Hepatocyte (in vitro differentiated cells): ENCODE measurements around the gene ADCYAP1R1. TPM values are rescaled to one million over a fixed set of nuclear protein-coding genes. Genes with fewer than 3 reads are reported as not detected.

ENCODE experiments used
- DNase-seq: peaks from one replicate; pipeline ENCODE4 v3.0.0-alpha.2; 2016; ENCODE audit warnings: low spot score
- H2AFZ ChIP-seq: fragments of 200-600 bp; sonication (generic); 2 replicates; pipeline ENCODE4 v1.6.0; 2016; ENCODE audit warnings: antibody characterized with exemption, mild to moderate bottlenecking
- H3K27ac ChIP-seq: fragments of 200-600 bp; sonication (generic); 2 replicates; pipeline ENCODE4 v1.5.1; 2016; ENCODE audit warnings: mild to moderate bottlenecking
- H3K27me3 ChIP-seq: fragments of 200-600 bp; sonication (generic); 2 replicates; pipeline ENCODE4 v1.6.1; 2016
- H3K36me3 ChIP-seq: fragments of 200-600 bp; sonication (generic); replicated peaks from 2 replicates; pipeline ENCODE4 v1.5.1; 2016; ENCODE audit warnings: low read depth; ENCODE audit not compliant: insufficient read depth
- H3K4me1 ChIP-seq: fragments of 200-600 bp; sonication (generic); 2 replicates; pipeline ENCODE4 v1.5.1; 2016; ENCODE audit warnings: mild to moderate bottlenecking, moderate library complexity; ENCODE audit not compliant: insufficient read depth
- H3K4me2 ChIP-seq: fragments of 200-600 bp; sonication (generic); 2 replicates; pipeline ENCODE4 v1.6.0; 2016
- H3K4me3 ChIP-seq: fragments of 200-600 bp; sonication (generic); 2 replicates; pipeline ENCODE4 v1.5.1; 2016; ENCODE audit warnings: mild to moderate bottlenecking
- H3K79me2 ChIP-seq: fragments of 200-600 bp; sonication (generic); 2 replicates; pipeline ENCODE4 v1.6.0; 2017; ENCODE audit warnings: mild to moderate bottlenecking
- H3K9me2 ChIP-seq: fragments of 200-600 bp; sonication (generic); replicated peaks from 2 replicates; pipeline ENCODE4 v1.6.0; 2017; ENCODE audit warnings: mild to moderate bottlenecking; ENCODE audit not compliant: insufficient read depth
- H3K9me3 ChIP-seq: fragments of 200-600 bp; sonication (generic); 2 replicates; pipeline ENCODE4 v1.5.1; 2016; ENCODE audit warnings: low read depth, mild to moderate bottlenecking
- H4K20me1 ChIP-seq: fragments of 200-600 bp; sonication (generic); 2 replicates; pipeline ENCODE4 v1.6.0; 2016; ENCODE audit warnings: mild to moderate bottlenecking; ENCODE audit not compliant: insufficient read depth, poor library complexity, severe bottlenecking
- CTCF ChIP-seq: fragments of 200-600 bp; sonication (generic); IDR thresholded peaks from 2 replicates; pipeline ENCODE4 v1.5.1; 2016; ENCODE audit warnings: antibody characterized with exemption, mild to moderate bottlenecking; ENCODE audit not compliant: poor library complexity
- EZH2 ChIP-seq: fragments of 200-600 bp; sonication (generic); IDR thresholded peaks from 2 replicates; pipeline ENCODE4 v1.6.1; 2016; ENCODE audit warnings: antibody characterized with exemption, mild to moderate bottlenecking, borderline replicate concordance
- EZH2phosphoT487 ChIP-seq: fragments of 200-600 bp; sonication (generic); IDR thresholded peaks from one replicate; pipeline ENCODE4 v1.6.1; 2018; ENCODE audit warnings: antibody characterized with exemption, mild to moderate bottlenecking, low read depth, moderate library complexity; ENCODE audit not compliant: unreplicated experiment, severe bottlenecking
- WGBS: methylation state at CpG from one replicate; pipeline ENCODE4 v1.1.6; 2016; ENCODE audit warnings: low lambda C conversion rate; ENCODE audit errors: missing lambda C conversion rate; 5-methylcytosine and 5-hydroxymethylcytosine counted together
- polyA plus RNA-seq: library from polyadenylated mRNA; unstranded; fragments of >200 nt; fragmentation: Nextera tagmentation; extraction: Ambion mirVana; gene quantifications from 2 replicates; pipeline ENCODE4 v1.2.1, GENCODE V29; 2016
- total RNA-seq: library from RNA; depleted of rRNA; stranded (reverse); fragments of >200 nt; gene quantifications from 2 replicates; pipeline ENCODE4 v1.2.3, GENCODE V29; 2014

Gene ADCYAP1R1
- total and polyA plus RNA-seq, 2 experiments from 2014 or later, result 0.10 TPM; not detected in 1

DNA sequence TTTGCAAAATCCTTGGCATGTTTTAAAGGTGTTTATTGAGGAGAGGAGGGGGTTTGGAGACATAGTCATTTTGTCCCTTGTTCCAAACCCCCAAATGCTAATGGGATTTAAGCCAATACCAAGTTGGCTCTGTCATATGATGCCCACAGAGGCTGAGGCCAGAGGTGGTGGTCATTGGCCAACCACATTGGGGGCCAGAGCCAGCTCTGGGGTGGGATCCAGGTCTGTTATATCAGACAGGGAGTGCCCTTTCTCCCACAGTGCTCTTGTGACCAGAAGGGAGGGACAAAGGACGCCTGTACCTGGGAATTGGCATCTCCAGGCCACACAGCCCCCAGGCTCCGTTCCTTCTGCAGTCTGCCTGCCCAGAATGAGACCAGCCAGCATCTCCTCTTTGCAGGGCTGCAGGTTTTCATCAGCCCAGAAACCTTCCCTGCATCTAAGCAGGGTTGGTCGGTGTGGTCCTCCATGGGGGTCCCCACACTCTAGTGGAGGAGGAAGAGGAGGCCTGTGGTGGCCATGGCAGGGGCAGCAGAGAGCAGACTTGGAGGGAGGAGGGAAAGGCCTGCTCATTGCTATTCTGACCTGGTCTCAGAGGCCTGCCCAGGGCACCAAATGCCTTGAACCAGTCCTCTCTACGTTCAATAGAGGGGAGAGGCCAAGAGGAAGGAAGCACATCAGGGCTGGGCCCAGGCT lies 17.9 kb downstream of the ADCYAP1R1 start:
- H2AFZ ChIP-seq, result no peak overlapping the region
- H3K27me3 ChIP-seq, result no peaks in the 10 kb centered on the region
- no peak for TF ChIP-seq EZH2phosphoT487
- TF ChIP-seq CTCF, result no peak
- no peak for TF ChIP-seq EZH2
- no peaks in the 10 kb centered on the region for H3K79me2 ChIP-seq
- 93% methylated on average over 4 of the region's 4 CpGs for WGBS
- H3K4me3 ChIP-seq, result no peak overlapping the region
- H4K20me1 ChIP-seq, result no peaks in the 10 kb centered on the region
- H3K9me2 ChIP-seq, result no peaks in the 10 kb centered on the region
- no peak for DNase-seq
- no peak overlapping the region for H3K27ac ChIP-seq
- H3K9me3 ChIP-seq, result no peaks in the 10 kb centered on the region
- no peaks in the 10 kb centered on the region for H3K4me1 ChIP-seq
- H3K4me2 ChIP-seq, result no peak overlapping the region
- H3K36me3 ChIP-seq, result no peaks in the 10 kb centered on the region

GRCh38 chr7:31070991-31071644 lies 19.0 kb downstream of the ADCYAP1R1 start:
- Histone ChIP-seq H3K4me2 (no peak overlapping the region), H3K9me3 (no peaks in the 10 kb centered on the region), H3K4me3 (no peak overlapping the region), H3K9me2 (no peaks in the 10 kb centered on the region), H4K20me1 (no peaks in the 10 kb centered on the region), H3K27ac (no peak overlapping the region), H3K79me2 (no peaks in the 10 kb centered on the region), H3K27me3 (no peaks in the 10 kb centered on the region), H3K36me3 (no peaks in the 10 kb centered on the region), H2AFZ (no peak overlapping the region), H3K4me1 (no peaks in the 10 kb centered on the region)
- no peak for DNase-seq
- 78% methylated on average over 8 of the region's 8 CpGs for WGBS
- no peak for TF ChIP-seq CTCF
- no peak for TF ChIP-seq EZH2phosphoT487
- no peak for TF ChIP-seq EZH2

DNA sequence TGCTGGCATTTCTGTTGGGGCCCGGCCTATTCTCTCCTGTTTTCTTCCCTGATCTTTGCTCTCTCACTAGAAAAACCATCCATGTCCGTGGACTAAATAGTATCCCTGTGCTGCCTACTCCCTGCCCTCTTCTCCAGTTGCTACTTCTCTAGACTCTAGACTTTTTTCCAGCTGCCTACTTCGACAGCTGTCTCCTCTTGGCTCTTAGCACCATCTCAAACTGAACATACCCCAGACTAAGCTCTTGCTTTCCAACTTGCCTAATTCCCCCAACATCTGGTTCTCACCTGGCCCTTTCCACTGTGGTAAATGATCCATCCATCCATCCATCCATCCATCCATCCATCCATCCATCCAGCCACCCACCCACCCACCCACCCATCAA lies 19.5 kb downstream of the ADCYAP1R1 start:
- no peak overlapping the region for H3K27ac ChIP-seq
- H3K27me3 ChIP-seq, result no peaks in the 10 kb centered on the region
- no peaks in the 10 kb centered on the region for H3K4me1 ChIP-seq
- H3K79me2 ChIP-seq, result no peaks in the 10 kb centered on the region
- H3K4me2 ChIP-seq, result no peak overlapping the region
- no peak for DNase-seq
- no peak for TF ChIP-seq CTCF
- no peak for TF ChIP-seq EZH2
- TF ChIP-seq EZH2phosphoT487, result no peak
- H3K36me3 ChIP-seq, result no peaks in the 10 kb centered on the region
- no peaks in the 10 kb centered on the region for H4K20me1 ChIP-seq
- WGBS, result 60% methylated on average over 3 of the region's 3 CpGs
- no peaks in the 10 kb centered on the region for H3K9me3 ChIP-seq
- no peaks in the 10 kb centered on the region for H3K9me2 ChIP-seq
- no peak overlapping the region for H2AFZ ChIP-seq
- H3K4me3 ChIP-seq, result no peak overlapping the region
